ENCODE data around the gene DSTN.
"Not testable (repeated sequence)": the region's sequence is repeated elsewhere in the genome, so short reads cannot be mapped to it uniquely, and the experiment has no call there.

DSTN gene

DNA sequence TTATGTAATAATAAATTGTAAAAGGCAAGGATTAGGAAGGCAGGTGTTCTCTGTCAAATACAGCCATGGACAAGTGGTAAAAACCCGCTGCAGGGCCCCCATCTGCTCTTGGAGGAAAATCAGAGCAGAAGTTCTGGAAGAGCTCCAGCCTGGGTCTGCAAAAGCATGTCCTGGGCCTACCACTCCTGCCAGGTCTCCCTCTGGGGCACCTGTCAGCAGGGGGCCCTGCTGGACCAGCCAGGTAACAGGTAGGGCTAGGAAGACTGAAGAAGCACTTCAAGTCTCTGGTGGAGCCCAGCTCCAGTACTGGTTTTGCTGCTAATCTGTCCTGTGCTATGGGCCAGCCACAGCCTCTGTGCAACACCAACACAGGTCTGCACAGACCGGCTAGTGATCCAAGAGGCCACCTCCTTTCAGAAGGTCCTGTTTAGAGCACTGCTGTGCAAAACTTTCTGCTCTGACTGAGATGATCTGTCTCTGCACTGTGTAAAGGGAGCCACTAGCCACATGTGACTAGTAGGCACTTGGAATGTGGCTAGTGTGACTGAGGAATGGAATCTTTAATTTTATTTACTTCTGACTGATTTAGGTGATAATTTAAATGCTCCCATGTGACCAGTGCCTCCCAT lies 82.0 kb downstream of the DSTN start:
- no peak for ATAC-seq
- DNase-seq: no peak

DNA sequence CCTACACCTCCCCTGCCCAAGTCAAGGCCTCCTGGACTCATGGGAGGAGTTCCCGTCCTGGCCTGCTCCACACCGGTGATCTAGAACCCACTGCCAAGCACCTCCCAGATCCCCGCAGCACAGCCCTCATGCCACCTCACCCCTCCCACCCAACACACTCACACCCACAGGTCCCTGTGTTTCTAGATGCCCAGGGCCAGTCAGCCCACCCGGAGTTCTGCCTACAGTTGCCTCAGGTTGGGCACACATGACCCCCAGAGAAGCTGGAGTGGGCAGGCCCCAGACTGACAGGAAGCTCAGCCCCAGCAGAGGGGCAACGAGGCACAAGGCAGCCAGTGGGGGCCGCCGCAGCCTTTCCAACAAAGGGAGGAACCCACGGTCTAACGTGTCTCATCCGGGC lies 82.5 kb downstream of the DSTN start:
- no peak for ATAC-seq

DNA sequence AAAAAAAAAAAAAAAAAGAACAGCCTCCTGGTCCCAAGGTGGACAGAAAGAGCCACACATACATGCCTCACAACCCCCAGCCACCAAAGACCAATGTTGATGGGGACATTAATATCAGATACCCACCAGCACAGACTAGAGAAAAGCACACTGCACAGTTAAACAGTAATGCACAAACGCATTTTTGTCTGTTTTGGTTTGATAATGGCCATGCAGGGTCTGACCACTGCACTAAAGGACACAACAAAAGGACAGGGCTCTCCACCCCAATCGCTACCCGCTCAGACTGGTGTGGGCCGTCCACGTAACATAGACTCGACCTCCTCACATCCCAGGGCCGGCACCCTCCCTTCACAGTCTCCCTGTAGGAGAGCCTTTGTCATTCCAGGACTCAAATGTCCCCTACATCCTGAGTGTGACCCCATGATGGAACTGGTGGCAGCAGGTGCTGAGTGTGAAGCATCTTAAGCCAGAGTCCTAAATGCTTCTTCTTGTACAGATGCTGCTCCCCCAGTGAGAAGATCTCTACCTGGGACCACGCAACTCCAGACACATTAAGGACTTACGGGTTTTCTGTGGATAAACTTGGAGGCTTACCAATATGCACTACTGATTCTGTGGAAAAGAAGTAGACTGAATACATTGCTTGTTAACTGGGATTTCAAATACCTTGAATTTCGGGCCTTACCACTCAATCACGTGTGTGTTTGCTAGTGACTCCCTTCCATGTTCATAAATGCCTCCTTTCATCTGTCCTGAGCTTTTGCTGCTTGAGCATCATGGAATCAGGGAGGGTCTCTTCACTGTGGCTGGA lies 84.2 kb downstream of the DSTN start:
- ATAC-seq (no peak), DNase-seq (no peak)

More for the DNA sequence above, 82.5 kb downstream of the DSTN start:
- no peak for DNase-seq

DNA sequence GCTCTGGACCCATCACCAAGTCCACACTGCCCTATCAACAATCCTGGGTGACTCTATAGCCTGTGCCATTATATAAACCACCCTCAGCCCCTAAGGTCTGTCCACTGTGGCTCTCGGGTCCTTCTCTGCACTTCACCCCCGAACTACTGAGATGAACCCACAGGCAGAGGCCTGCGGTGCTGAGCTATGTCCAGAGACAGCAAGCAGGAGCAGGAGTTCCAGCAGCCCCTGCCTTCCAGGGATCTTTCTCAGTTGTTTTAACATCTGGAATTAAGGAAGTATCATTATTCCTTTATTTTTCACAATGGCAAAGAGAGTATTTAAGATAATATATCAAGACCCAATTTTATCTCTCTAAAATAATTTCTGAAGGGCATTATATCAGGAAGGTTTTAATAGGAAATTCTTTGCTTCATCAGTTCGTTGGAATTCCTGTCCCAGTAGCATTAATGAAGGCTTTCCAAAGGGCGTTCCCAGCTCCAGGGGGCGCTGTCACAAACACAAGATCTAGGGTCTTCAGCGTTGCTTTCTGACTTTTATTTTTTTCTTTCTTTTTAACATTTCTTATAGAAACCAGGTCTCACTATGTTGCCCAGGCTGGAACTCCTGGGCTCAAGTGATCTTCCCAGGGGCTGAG lies 84.9 kb downstream of the DSTN start:
- DNase-seq (peak; percentile 38), ATAC-seq (no peak)

DNA sequence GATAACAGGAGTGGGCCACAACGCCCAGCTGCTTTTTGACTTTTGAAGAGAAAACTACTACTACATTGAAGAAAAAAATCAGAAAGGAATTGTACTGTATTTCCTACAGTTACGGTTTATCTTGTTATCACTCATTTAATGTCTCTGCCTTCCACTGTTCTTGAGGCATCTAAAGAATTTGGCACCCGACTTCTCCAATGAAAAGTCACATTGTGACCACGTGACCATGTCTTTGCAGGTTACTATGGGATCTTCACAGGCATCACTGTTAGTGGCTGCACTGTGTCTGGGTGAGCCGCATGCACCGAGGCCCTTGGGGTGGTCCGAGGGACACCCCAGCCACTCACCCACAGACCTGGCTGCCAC lies 85.4 kb downstream of the DSTN start:
- DNase-seq (no peak), ATAC-seq (no peak)

DNA sequence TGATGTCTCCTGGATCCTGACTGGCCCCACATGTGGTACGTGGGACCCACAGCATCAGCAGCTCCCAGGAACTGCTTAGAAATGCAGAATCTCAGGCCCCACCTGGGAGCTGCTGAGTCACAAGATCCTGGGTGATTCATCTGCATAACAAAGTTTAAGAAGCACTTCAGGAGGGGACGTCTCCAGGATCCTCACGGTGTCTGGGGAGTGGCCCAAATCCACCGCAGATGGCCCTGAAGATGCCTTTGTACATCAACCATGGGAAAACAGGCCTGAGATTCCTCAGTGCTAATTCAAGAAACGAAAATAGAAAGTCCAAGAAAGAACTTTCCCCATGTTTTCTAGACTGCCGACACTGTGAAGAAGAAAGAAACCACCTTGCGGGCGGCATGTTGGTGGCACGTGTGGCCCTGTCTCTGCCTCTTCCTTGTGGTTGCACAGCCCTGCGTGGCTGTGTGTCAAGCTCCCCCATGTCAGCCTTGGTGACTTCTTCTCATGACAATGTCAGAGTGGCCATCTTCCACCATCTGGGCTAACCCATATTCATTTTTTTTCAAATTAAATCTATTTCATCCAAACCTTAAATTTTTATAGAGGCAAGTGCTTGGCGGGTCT lies 86.1 kb downstream of the DSTN start:
- no peak for DNase-seq
- no peak for ATAC-seq

DNA sequence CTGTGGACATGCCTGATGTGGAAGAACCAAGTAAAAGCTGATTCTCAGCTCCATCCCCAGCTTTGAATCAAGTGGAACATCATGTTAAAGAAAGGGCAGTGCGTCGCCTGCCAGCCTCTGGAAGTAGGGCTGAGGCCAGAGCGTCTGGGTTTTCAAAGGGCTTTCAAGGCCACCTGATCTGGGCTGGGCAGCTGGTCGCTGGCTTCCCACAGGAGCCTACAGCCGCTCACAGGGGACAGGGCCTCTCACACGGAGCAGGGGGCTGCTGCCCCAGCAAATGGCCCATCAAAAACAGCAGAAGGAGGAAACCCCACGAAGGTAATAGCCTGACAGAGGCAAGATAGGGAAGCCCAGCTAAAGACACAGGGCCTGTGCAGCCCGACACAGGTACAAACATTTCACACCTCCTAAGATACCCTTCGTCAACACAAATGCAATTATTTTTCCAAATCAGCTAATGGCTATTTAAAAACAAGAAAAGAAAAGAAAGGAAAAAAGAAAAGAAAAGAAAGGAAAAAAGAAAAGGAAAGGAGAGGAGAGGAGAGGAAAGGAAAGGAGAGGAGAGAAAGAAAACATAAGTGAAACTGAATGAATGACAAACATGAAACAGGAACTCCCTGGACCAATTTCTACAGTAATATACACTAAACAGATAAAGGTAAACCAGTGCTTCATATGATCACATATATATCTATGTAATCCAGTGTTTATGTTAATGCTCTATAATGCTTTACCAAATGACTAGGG lies 87.4 kb downstream of the DSTN start:
- ATAC-seq (no peak), DNase-seq (no peak)

DNA sequence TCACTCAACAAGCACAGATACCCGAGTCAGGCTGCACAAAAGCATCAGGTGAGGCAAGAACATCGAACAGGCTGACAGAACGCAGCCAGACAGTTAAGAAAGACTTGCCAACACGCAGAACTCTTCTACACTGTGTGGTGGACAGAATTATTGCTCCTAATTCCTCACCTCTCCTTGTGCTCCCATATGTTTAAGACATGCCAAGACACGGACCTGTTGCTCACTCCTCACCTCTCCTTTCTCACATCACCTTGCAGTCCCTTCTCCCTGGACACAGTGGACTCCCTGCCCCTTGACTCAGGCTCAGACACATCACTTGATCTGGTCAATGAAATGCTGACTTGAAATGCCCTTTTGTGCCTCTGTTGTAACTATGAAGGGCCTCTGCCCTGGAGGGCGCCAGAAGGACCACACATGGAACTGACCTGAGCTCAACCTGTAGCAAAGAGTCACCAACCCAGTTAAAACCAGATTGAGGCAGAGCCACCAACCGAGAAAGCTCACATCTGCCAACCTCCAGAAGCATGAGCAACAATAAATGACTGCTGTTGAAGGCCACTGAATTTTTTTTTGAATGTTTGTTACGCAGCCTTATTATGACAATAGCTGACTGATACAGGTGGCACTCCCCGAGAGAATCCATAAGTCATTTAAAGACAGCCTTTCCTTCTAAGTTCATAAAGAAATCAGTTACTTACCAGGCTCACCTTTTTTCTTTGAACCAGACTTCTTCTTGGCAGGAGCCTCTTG lies 88.2 kb downstream of the DSTN start:
- no peak for ATAC-seq
- DNase-seq: no peak

DNA sequence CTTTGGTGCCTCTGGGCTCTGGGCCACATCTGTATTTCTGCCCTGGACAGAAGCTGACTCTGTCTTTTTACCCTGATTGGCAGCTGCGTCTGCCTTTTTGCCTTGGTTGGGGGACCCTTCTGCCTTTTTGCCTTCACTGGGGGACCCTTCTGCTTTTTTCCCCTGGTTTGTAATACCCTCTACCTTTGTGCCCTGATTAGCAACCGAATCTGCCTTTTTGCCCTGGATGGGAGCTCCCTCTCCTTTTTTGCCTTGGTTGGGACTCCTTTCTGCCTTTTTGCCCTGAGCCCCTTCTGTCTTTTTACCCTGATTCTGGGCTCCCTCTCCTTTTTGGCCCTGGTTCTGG lies 88.7 kb downstream of the DSTN start:
- DNase-seq (no peak), ATAC-seq (no peak)

DNA sequence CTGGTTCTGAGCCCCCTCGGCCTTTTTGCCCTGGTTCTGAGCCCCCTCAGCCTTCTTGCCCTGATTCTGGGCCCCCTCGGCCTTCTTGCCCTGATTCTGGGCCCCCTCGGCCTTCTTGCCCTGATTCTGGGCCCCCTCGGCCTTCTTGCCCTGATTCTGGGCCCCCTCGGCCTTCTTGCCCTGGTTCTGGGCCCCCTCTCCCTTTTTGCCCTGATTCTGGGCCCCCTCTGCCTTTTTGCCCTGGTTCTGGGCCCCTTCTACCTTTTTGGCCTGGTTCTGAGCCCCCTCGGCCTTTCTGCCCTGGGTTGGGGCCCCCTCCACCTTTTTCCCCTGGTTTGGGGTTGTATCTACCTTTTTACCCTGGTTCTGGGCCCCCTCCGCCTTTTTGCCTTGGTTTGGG lies 89.5 kb downstream of the DSTN start:
- DNase-seq, ATAC-seq: not testable (repeated sequence)
